Measurements from ENCODE around the gene LMCD1. TPM values are rescaled to one million over a fixed set of nuclear protein-coding genes. Genes with fewer than 3 reads are reported as not detected.

Gene LMCD1
- total and polyA plus RNA-seq, 7 donors, result 6.5 to 49.3 (median 16.2) TPM

DNA sequence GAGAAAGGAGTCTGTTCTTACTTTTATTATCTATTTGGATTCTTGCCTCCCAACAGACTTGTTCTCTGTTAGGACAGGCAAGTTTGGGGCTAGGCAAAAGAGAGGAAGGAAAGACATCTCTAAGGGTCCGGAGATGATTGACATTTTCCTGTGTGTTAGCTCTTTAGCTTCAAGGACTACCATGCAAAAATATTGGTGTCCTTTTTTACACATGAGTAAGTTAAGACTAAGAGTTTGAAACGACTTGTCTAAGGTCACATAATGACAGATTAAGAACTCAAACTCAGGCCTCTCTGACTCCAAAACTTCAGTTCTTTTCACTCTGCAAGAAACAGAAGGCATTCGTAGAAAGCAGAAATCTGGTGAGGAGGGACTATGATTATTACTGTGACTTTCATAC is 5.9 kb downstream of the LMCD1 start:
- H3K36me3 ChIP-seq, result no peaks in the 10 kb centered on the region
- no peak for DNase-seq
- 64 to 69% methylated on average over 3 of the region's 3 CpGs for WGBS, 2 donors
- intact Hi-C loops (cut with DNase I), result no loop called here
- H3K4me1 ChIP-seq, result peaks cover 0 to 20% (median 17%) of the 10 kb centered on the region in 4 donors
- no peak overlapping the region for H3K4me3 ChIP-seq
- TF ChIP-seq EP300 (IDR thresholded peaks at IDR 0.05) (no peak), POLR2A (IDR thresholded peaks at IDR 0.05) (no peak), POLR2AphosphoS5 (IDR thresholded peaks at IDR 0.05) (no peak), CTCF (IDR thresholded peaks at IDR 0.05) (no peak)
- no peak overlapping the region for H3K27ac ChIP-seq
- no peaks in the 10 kb centered on the region for H3K9me3 ChIP-seq
- no peaks in the 10 kb centered on the region for H3K27me3 ChIP-seq

DNA sequence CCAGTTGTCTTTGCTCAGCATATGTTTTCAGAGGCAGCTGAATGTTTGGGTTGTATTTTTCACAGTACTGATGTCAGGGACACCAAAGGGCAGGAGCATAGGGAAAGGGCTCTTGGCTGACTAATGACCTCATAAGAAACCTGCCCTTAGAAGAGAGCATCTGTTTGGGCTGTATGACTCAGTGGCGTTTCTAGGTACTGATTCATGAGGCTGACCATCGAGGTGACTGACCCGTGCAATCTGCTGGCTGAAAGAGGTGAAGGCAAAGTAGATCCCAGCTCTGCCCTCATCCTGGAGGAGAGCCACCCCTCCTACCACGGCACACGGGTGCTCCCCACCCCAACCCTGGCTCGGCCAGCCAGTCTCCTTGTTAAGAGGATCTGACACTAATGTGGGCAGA is 8.3 kb downstream of the LMCD1 start:
- intact Hi-C loops (cut with DNase I), result no loop called here
- H3K4me1 ChIP-seq, result peaks cover 0 to 20% (median 17%) of the 10 kb centered on the region in 4 donors
- H3K4me3 ChIP-seq, result no peak overlapping the region
- H3K27me3 ChIP-seq, result no peaks in the 10 kb centered on the region
- no peak for DNase-seq
- H3K9me3 ChIP-seq, result no peaks in the 10 kb centered on the region
- TF ChIP-seq CTCF (IDR thresholded peaks at IDR 0.05) (no peak), EP300 (IDR thresholded peaks at IDR 0.05) (no peak), POLR2A (IDR thresholded peaks at IDR 0.05) (no peak), POLR2AphosphoS5 (IDR thresholded peaks at IDR 0.05) (no peak)
- no peak overlapping the region for H3K27ac ChIP-seq
- WGBS, 2 donors, result 86 to 91% methylated on average over 6 of the region's 6 CpGs
- no peaks in the 10 kb centered on the region for H3K36me3 ChIP-seq

DNA sequence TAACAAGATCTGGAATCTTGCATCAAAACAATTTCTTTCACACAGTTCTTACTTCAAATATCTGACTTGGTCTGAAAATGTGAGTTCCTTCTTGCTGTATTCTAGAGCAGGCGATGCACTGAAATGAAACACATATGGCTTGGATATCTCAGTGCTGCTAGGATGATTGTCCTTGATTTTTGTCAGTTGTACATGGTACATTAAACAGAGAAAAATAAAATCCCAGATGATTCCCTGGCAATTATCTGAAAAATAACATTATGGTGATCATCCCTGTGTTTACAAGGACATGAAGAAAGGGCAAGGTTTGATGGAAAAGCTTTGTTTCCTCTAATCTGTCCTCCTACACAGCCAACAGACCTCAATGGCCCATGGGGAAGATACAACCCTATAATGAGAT is 10.6 kb downstream of the LMCD1 start:
- Histone ChIP-seq H3K27me3 (no peaks in the 10 kb centered on the region), H3K27ac (no peak overlapping the region), H3K4me3 (no peak overlapping the region), H3K4me1 (no peaks in the 10 kb centered on the region), H3K36me3 (no peaks in the 10 kb centered on the region), H3K9me3 (no peaks in the 10 kb centered on the region)
- intact Hi-C loops (cut with DNase I), result no loop called here
- 96 to 97% methylated on average over 1 of the region's 1 CpG for WGBS, 2 donors
- TF ChIP-seq CTCF (IDR thresholded peaks at IDR 0.05) (no peak), EP300 (IDR thresholded peaks at IDR 0.05) (no peak), POLR2A (IDR thresholded peaks at IDR 0.05) (no peak), POLR2AphosphoS5 (IDR thresholded peaks at IDR 0.05) (no peak)
- no peak for DNase-seq

DNA sequence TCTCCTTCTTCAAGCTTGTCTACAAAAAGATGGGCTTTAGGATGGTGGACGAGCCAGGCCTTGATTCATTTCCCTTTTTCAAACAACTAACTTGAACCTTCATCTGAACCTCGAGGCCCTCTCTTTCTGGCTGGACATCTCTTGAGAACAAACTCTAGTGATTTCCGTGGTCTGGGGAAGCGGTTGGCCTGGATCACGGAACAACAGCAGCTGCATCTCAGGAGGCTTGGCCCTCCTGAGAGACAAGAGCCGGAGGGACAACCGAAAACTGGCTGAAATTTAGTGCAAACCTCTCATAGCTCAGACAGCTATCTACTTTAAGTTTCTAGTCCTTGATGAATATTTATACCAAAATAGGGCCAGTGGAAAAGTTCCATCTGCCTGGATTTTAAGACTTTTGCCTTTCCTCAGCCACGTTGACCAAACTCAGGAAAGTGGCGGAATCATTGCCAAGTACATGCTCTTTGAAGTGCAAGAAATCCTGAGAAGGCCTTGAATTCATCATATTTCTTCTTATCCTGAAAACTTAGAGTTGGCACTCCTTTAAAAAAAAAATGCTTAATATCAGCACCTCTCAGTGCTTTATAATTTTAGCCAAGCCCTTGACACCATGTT is 14.5 kb downstream of the LMCD1 start:
- H3K4me3 ChIP-seq, result no peak overlapping the region
- intact Hi-C loops (cut with DNase I), result no loop called here

More for the DNA sequence above, 14.5 kb downstream of the LMCD1 start:
- Histone ChIP-seq H3K36me3 (no peaks in the 10 kb centered on the region), H3K9me3 (no peaks in the 10 kb centered on the region), H3K4me1 (no peaks in the 10 kb centered on the region), H3K27ac (peak overlapping the region in 2 of 4 donors; percentile 1 to 11), H3K27me3 (no peaks in the 10 kb centered on the region)
- TF ChIP-seq POLR2AphosphoS5 (IDR thresholded peaks at IDR 0.05) (peak in 1 of 4 donors; percentile 29), CTCF (IDR thresholded peaks at IDR 0.05) (no peak)
- 76 to 79% methylated on average over 9 of the region's 9 CpGs for WGBS, 2 donors
- no peak for DNase-seq

All from sigmoid colon (tissue), 7 donors.